PFSK-1 (cell line): ENCODE data around the gene YTHDC1. TPM values are rescaled to one million over a fixed set of nuclear protein-coding genes. Genes with fewer than 3 reads are reported as not detected.

Experiments used
- FOXP2 ChIP-seq: optimal IDR thresholded peaks from 2 replicates; pipeline ENCODE3; 2011; ENCODE audit warnings: borderline replicate concordance, control low read depth, inconsistent platforms; ENCODE audit not compliant: insufficient read depth; ENCODE audit errors: extremely low read length, extremely low read depth
- POLR2AphosphoS5 ChIP-seq: IDR thresholded peaks from 2 replicates; pipeline ENCODE4 v1.6.1; 2012; ENCODE audit warnings: low read depth, mild to moderate bottlenecking, control low read depth, low read length, moderate library complexity
- SIN3A ChIP-seq: IDR thresholded peaks from 2 replicates; pipeline ENCODE4 v1.6.1; 2012; ENCODE audit warnings: mild to moderate bottlenecking, low read length, moderate library complexity, borderline replicate concordance; ENCODE audit not compliant: insufficient read depth
- TAF1 ChIP-seq: IDR thresholded peaks from 2 replicates; pipeline ENCODE4 v1.6.1; 2012; ENCODE audit warnings: low read length, control low read depth, borderline replicate concordance; ENCODE audit not compliant: insufficient read depth
- polyA plus RNA-seq: library from polyadenylated mRNA; unstranded; fragments of >200 nt; gene quantifications from one replicate; pipeline ENCODE4 v1.2.1, GENCODE V29; 2012; ENCODE audit warnings: low read depth, missing spikeins; ENCODE audit not compliant: insufficient read length
- TF ChIP-seq, protein P1 (sequence below), 2 experiments: IDR thresholded peaks; 2 replicates each; pipeline versions ENCODE4 v1.6.1 to v1.8.0; 2011 to 2012; ENCODE audit warnings: low read depth in 2 of 2, low read length in 2 of 2, control low read depth in 1 of 2, inconsistent platforms in 1 of 2, mild to moderate bottlenecking in 1 of 2, moderate library complexity in 1 of 2; ENCODE audit not compliant: insufficient read depth in 1 of 2

YTHDC1 gene
- 26.7 TPM for polyA plus RNA-seq

- TF ChIP-seq TAF1 (peak; percentile 86; the same call in 1 of the 2 replicates), SIN3A (peak; percentile 56; the same call in 1 of the 2 replicates), POLR2AphosphoS5 (peak; percentile 86), FOXP2 (peak; percentile 99)
- TF ChIP-seq, protein P1, sequence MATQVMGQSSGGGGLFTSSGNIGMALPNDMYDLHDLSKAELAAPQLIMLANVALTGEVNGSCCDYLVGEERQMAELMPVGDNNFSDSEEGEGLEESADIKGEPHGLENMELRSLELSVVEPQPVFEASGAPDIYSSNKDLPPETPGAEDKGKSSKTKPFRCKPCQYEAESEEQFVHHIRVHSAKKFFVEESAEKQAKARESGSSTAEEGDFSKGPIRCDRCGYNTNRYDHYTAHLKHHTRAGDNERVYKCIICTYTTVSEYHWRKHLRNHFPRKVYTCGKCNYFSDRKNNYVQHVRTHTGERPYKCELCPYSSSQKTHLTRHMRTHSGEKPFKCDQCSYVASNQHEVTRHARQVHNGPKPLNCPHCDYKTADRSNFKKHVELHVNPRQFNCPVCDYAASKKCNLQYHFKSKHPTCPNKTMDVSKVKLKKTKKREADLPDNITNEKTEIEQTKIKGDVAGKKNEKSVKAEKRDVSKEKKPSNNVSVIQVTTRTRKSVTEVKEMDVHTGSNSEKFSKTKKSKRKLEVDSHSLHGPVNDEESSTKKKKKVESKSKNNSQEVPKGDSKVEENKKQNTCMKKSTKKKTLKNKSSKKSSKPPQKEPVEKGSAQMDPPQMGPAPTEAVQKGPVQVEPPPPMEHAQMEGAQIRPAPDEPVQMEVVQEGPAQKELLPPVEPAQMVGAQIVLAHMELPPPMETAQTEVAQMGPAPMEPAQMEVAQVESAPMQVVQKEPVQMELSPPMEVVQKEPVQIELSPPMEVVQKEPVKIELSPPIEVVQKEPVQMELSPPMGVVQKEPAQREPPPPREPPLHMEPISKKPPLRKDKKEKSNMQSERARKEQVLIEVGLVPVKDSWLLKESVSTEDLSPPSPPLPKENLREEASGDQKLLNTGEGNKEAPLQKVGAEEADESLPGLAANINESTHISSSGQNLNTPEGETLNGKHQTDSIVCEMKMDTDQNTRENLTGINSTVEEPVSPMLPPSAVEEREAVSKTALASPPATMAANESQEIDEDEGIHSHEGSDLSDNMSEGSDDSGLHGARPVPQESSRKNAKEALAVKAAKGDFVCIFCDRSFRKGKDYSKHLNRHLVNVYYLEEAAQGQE (IDR thresholded peaks at IDR 0.05; ENCODE audit: insufficient read depth in 1 of 2, low read depth in 2 of 2, low read length in 2 of 2) = no peak
Measured at GRCh38 chr4:68349649-68350360, at the start of gene YTHDC1. Gene YTHDC1 (minus strand): TSS chr4:68350090. CDS start chr4:68349753, 337 bp downstream.

- TF ChIP-seq POLR2AphosphoS5 = no peak
- TF ChIP-seq TAF1 = no peak
- TF ChIP-seq, protein P1 (IDR thresholded peaks at IDR 0.05; ENCODE audit: insufficient read depth in 1 of 2, low read depth in 2 of 2, low read length in 2 of 2) = no peak
- no peak for TF ChIP-seq SIN3A
- TF ChIP-seq FOXP2 = no peak
Measured at GRCh38 chr4:68399306-68399705, 49.4 kb upstream of the YTHDC1 start.

DNA sequence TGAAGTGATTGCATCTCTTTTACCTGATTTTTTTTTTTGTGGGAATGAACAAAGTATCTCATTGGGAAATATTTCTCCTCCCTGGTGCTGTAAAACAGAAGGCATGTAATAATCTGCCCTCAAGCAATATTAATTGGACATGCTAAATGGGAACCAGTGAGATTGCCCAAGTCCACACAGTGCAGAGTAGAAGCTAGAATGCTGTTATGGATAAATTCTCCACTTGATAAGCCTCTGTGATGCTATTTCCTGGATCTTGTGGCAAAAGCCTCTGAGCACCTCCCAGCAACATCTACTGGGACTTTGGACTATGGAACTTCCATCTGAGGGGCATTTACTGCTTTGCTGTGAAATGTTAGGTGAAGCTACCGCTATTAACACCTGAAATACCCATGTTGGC is 46.9 kb upstream of the YTHDC1 start:
- no peak for TF ChIP-seq POLR2AphosphoS5
- TF ChIP-seq FOXP2 = no peak
- TF ChIP-seq SIN3A = no peak
- no peak for TF ChIP-seq TAF1

GRCh38 chr4:68391436-68391835 is 41.5 kb upstream of the YTHDC1 start:
- TF ChIP-seq POLR2AphosphoS5 (no peak), SIN3A (no peak), TAF1 (no peak), FOXP2 (no peak)
- TF ChIP-seq, protein P1 (IDR thresholded peaks at IDR 0.05; ENCODE audit: insufficient read depth in 1 of 2, low read depth in 2 of 2, low read length in 2 of 2) = no peak

- no peak for TF ChIP-seq TAF1
- TF ChIP-seq, protein P1 (IDR thresholded peaks at IDR 0.05; ENCODE audit: insufficient read depth in 1 of 2, low read depth in 2 of 2, low read length in 2 of 2) = no peak
- no peak for TF ChIP-seq FOXP2
- no peak for TF ChIP-seq SIN3A
- no peak for TF ChIP-seq POLR2AphosphoS5
Measured at GRCh38 chr4:68390205-68390935, 40.5 kb upstream of the YTHDC1 start.
